GM06990 (cell line): ENCODE results near the gene MAPKAPK5.
"Not testable (repeated sequence)": the region's sequence is repeated elsewhere in the genome, so short reads cannot be mapped to it uniquely, and the experiment has no call there.

Experiments
- DNase-seq: peaks from one replicate; pipeline ENCODE4 v3.0.0-alpha.2; 2011; ENCODE audit not compliant: insufficient read length; ENCODE audit errors: extremely low read depth
- H3K27me3 ChIP-seq: replicated peaks from 2 replicates; pipeline ENCODE4 v1.6.0; 2011; ENCODE audit warnings: low read length; ENCODE audit not compliant: control insufficient read depth, insufficient read depth
- H3K36me3 ChIP-seq: 2 replicates; pipeline ENCODE4 v1.5.1; 2011; ENCODE audit warnings: low read length; ENCODE audit not compliant: control insufficient read depth, insufficient read depth
- H3K4me3 ChIP-seq: replicated peaks from 2 replicates; pipeline ENCODE4 v1.5.1; 2011; ENCODE audit warnings: low read depth, mild to moderate bottlenecking, control low read depth, low read length
- TF ChIP-seq, protein P1 (sequence below): IDR thresholded peaks from 2 replicates; pipeline ENCODE4 v1.5.1; 2011; ENCODE audit warnings: low read length, control low read depth, mild to moderate bottlenecking, inconsistent platforms; ENCODE audit not compliant: insufficient read depth, poor library complexity, severe bottlenecking

The MAPKAPK5 gene

DNA sequence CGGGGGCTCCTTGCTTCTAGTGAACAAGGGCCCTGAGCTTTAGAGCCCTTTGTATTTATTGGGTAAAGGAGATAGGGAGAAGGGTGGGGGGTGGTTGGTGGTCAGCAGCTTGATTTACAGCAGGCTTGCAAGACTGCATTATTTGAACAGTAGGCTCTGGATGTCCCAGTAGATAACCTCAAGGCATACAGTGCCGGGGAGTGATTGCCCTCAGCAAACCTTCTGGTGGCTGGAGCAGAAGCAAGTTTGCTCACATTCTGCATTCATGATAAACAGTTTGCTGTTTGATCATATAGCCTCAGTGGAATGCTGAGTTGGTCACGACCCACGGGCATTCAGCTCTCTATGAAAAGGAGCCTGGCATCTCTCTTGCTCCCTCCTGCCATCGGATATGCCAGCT lies 16.5 kb upstream of the MAPKAPK5 start:
- TF ChIP-seq, protein P1, sequence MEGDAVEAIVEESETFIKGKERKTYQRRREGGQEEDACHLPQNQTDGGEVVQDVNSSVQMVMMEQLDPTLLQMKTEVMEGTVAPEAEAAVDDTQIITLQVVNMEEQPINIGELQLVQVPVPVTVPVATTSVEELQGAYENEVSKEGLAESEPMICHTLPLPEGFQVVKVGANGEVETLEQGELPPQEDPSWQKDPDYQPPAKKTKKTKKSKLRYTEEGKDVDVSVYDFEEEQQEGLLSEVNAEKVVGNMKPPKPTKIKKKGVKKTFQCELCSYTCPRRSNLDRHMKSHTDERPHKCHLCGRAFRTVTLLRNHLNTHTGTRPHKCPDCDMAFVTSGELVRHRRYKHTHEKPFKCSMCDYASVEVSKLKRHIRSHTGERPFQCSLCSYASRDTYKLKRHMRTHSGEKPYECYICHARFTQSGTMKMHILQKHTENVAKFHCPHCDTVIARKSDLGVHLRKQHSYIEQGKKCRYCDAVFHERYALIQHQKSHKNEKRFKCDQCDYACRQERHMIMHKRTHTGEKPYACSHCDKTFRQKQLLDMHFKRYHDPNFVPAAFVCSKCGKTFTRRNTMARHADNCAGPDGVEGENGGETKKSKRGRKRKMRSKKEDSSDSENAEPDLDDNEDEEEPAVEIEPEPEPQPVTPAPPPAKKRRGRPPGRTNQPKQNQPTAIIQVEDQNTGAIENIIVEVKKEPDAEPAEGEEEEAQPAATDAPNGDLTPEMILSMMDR = no peak
- DNase-seq = no peak
- no peaks in the 10 kb centered on the region; the same call in 1 of the 2 replicates for H3K27me3 ChIP-seq
- H3K36me3 ChIP-seq = no peaks in the 10 kb centered on the region
- H3K4me3 ChIP-seq = no peak overlapping the region

DNA sequence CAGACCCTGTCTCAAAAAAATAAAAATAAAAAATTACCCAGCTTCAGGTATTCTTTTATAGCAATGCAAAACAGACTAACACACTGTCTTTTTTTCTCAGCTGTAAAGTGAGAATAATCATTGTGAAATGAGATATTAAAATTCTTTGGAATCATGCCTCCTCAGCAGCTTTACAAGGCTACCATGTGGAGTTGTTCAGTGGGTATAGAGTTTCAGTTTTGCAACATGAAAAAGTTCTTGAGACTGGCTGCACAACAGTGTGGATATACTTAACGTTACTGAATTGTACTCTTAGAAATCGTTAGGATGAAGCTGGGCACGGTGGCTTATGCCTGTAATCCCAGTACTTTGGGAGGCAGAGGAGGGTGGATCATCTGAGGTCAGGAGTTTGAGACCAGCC lies 15.7 kb upstream of the MAPKAPK5 start:
- Histone ChIP-seq H3K4me3 (no peak overlapping the region), H3K27me3 (no peaks in the 10 kb centered on the region; the same call in 1 of the 2 replicates), H3K36me3 (no peaks in the 10 kb centered on the region)
- TF ChIP-seq, protein P1 = no peak
- no peak for DNase-seq

DNA sequence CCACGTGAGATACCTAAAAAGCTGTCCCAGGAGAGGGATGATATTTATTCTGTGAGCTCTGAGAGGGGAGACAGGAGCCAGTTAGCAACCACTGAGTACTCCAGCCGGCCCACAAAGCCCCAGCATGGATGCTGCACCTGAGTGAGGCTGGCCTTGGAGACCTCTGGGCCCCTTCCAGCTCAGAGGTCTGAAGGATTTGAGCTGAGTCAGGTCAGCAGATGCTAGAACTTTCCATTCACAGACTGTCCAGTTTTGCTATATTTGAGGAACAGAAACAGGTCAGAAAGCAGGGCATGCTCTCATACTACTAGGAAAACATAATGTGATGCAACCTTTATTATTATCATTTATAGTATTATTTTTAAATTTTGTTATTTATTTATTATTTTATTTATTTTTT lies 15.0 kb upstream of the MAPKAPK5 start:
- DNase-seq = no peak
- Histone ChIP-seq H3K4me3 (no peak overlapping the region), H3K36me3 (no peaks in the 10 kb centered on the region), H3K27me3 (no peaks in the 10 kb centered on the region; the same call in 1 of the 2 replicates)
- TF ChIP-seq, protein P1 = no peak

DNA sequence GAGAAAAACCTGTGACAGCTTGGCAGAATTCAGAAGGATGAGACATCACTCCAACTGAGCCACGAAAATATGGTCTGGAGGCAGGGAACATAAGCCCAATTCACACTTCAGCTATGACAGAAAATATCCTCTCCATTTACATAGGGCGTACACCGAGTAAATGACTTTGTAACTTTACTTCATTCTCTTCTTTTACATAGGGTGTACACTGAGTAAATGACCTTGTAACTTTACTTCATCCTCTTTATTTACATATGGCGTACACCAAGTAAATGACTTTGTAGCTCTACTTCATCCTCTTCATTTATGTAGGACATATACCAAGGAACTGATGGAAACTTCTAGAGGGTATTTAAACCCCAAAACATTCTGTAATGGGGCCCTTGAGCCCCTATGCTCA lies 14.1 kb upstream of the MAPKAPK5 start:
- TF ChIP-seq, protein P1 = no peak
- no peak for DNase-seq
- Histone ChIP-seq H3K27me3 (no peaks in the 10 kb centered on the region; the same call in 1 of the 2 replicates), H3K36me3 (no peaks in the 10 kb centered on the region), H3K4me3 (no peak overlapping the region)

DNA sequence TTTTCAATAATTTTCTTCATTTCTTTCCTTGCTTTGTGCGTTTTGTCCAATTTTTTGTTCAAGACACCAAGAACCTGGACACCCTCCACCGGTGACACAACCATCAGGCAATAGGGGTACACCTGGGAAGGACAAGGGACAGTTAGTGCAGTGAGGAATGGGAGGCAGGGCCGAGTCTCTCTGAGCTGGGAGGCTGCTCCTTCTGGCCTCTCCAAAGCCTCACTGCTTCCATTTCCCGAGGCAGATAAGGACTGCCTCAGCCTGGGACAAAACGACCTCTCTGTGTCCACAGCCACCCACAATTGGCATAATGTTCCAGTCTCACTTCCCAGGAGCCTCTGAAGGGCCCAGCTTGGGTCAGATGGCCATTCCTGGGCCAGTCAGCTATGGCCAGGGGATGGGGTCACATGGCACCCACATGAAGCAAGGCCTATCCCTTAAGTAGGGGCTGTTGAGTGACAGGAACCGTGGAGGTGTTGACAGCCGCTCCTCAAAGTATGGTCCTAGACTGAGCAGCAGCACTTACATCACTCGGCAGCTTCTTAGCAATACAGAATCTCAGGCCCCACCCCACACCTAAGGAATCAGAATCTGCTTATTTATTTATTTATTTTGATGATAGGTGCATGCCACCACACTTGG lies 13.6 kb upstream of the MAPKAPK5 start:
- Histone ChIP-seq H3K36me3 (no peaks in the 10 kb centered on the region), H3K4me3 (no peak overlapping the region), H3K27me3 (no peaks in the 10 kb centered on the region; the same call in 1 of the 2 replicates)
- TF ChIP-seq, protein P1 = no peak
- DNase-seq = no peak

- not testable (repeated sequence) for DNase-seq, H3K4me3 ChIP-seq, H3K27me3 ChIP-seq, H3K36me3 ChIP-seq
Observed at GRCh38 chr12:111829635-111830034, 12.4 kb upstream of the MAPKAPK5 start.

- not testable (repeated sequence) for H3K27me3 ChIP-seq, H3K36me3 ChIP-seq, H3K4me3 ChIP-seq, DNase-seq
Observed at GRCh38 chr12:111834740-111835386, 7.2 kb upstream of the MAPKAPK5 start.

- not testable (repeated sequence) for H3K4me3 ChIP-seq, H3K27me3 ChIP-seq, DNase-seq, H3K36me3 ChIP-seq
Observed at GRCh38 chr12:111835531-111836181, 6.4 kb upstream of the MAPKAPK5 start.
